Urothelium cell line (cell line): Measurements from ENCODE around the gene CXorf65.
A peak's percentile ranks its signal among the peaks of the same experiment; 100 is the strongest.

Experiments
- DNase-seq: peaks from one replicate; pipeline ENCODE4 v3.0.0; 2011; ENCODE audit warnings: low spot score, mixed read lengths
- FAIRE-seq: peaks from 2 replicates; lab custom pipeline; 2011; peaks lifted over from hg19 to GRCh38; lab: Jason Lieb, UNC

CXorf65 gene

GRCh38 chrX:71106427-71106826 is at the start of gene CXorf65:
Gene CXorf65 (minus strand): TSS chrX:71106740. CDS start chrX:71106556, 184 bp downstream.
- DNase-seq: no peak
- no peak for FAIRE-seq

GRCh38 chrX:71154641-71155040 is 48.1 kb upstream of the CXorf65 start:
- FAIRE-seq: no peak
- DNase-seq: no peak

- FAIRE-seq: no peak
These were observed 47.7 kb upstream of the CXorf65 start for GRCh38 chrX:71154196-71154595.

GRCh38 chrX:71151366-71151765 is 44.8 kb upstream of the CXorf65 start:
- FAIRE-seq (no peak), DNase-seq (no peak)

More at GRCh38 chrX:71154196-71154595, 47.7 kb upstream of the CXorf65 start:
- DNase-seq: no peak

GRCh38 chrX:71148278-71148663 is 41.7 kb upstream of the CXorf65 start:
- FAIRE-seq (no peak), DNase-seq (no peak)

- DNase-seq: no peak
- FAIRE-seq: no peak
These were observed 41.1 kb upstream of the CXorf65 start for GRCh38 chrX:71147496-71148277.

- FAIRE-seq (no peak), DNase-seq (peak; percentile 9)
These were observed 38.1 kb upstream of the CXorf65 start, which contains the start of gene NLGN3 for GRCh38 chrX:71144651-71145050. Gene NLGN3 (plus strand): TSS chrX:71144841. CDS start chrX:71147750, 2,909 bp downstream.

GRCh38 chrX:71143508-71143907 is 37.0 kb upstream of the CXorf65 start:
- no peak for DNase-seq
- FAIRE-seq: no peak

GRCh38 chrX:71140440-71140839 is 33.9 kb upstream of the CXorf65 start:
- no peak for FAIRE-seq
- no peak for DNase-seq

GRCh38 chrX:71131510-71131909 is 25.0 kb upstream of the CXorf65 start:
- no peak for DNase-seq
- no peak for FAIRE-seq

GRCh38 chrX:71128915-71129765 is 22.6 kb upstream of the CXorf65 start:
- FAIRE-seq: no peak
- DNase-seq: peak; percentile 62

- DNase-seq (no peak), FAIRE-seq (no peak)
These were observed 21.8 kb upstream of the CXorf65 start for GRCh38 chrX:71128166-71128833.

- FAIRE-seq (no peak), DNase-seq (no peak)
These were observed 12.5 kb upstream of the CXorf65 start for GRCh38 chrX:71118985-71119535.

- FAIRE-seq (no peak), DNase-seq (peak; percentile 75)
These were observed 11.8 kb upstream of the CXorf65 start, which contains the start of gene MED12 for GRCh38 chrX:71118032-71118984. Gene MED12 (plus strand): TSS chrX:71118596. CDS start chrX:71118755, 159 bp downstream.

- DNase-seq: no peak
- no peak for FAIRE-seq
These were observed 10.8 kb upstream of the CXorf65 start for GRCh38 chrX:71117358-71117757.

- DNase-seq (no peak), FAIRE-seq (no peak)
These were observed 5.4 kb upstream of the CXorf65 start for GRCh38 chrX:71111921-71112431.

- no peak for FAIRE-seq
- no peak for DNase-seq
These were observed 4.8 kb upstream of the CXorf65 start, which contains the start of gene IL2RG for GRCh38 chrX:71111141-71111843. Gene IL2RG (minus strand): TSS chrX:71111577. CDS start chrX:71111539, 38 bp downstream.

GRCh38 chrX:71109051-71109450 is 2.5 kb upstream of the CXorf65 start:
- FAIRE-seq: no peak
- no peak for DNase-seq
